WTC11 (cell line): Measurements from ENCODE around the gene TEDC2. TPM values are rescaled to one million over a fixed set of nuclear protein-coding genes. Genes with fewer than 3 reads are reported as not detected.

Experiments used
- ATAC-seq: fragments of 200-7000 bp; cut with Tn5 transposase; 2 replicates; pipeline ENCODE4 v1.10.0; 2021; ENCODE audit warnings: mild to moderate bottlenecking, moderate library complexity
- CTCF ChIA-PET: fragments of 300-600 bp; sonication (Branson Sonifier 250); formaldehyde crosslinking; loops from one replicate; lab custom pipeline; 2021; ENCODE audit warnings: antibody characterized with exemption; lab: Charles Lee
- POLR2A ChIA-PET: fragments of 350-600 bp; sonication (Branson Sonifier 250); formaldehyde crosslinking; loops from one replicate; lab custom pipeline; 2021; ENCODE audit warnings: antibody characterized with exemption; lab: Charles Lee
- DNase-seq: peaks from one replicate; pipeline ENCODE4 v3.0.0; 2021; ENCODE audit warnings: low spot score
- H3K27ac Mint-ChIP-seq: 2 replicates; pipeline ENCODE4 v1.8.0; 2021; ENCODE audit warnings: mixed read lengths
- H3K27me3 Mint-ChIP-seq: 2 replicates; pipeline ENCODE4 v1.8.0; 2021; ENCODE audit warnings: low read depth, mild to moderate bottlenecking, moderate library complexity, mixed read lengths
- H3K36me3 Mint-ChIP-seq: 2 replicates; pipeline ENCODE4 v1.8.0; 2021; ENCODE audit warnings: mixed read lengths
- H3K4me1 Mint-ChIP-seq: 2 replicates; pipeline ENCODE4 v1.8.0; 2022; ENCODE audit warnings: mixed read lengths
- H3K4me3 Mint-ChIP-seq: 2 replicates; pipeline ENCODE4 v1.8.0; 2021; ENCODE audit warnings: mild to moderate bottlenecking, moderate library complexity, mixed read lengths
- H3K9me3 Mint-ChIP-seq: 2 replicates; pipeline ENCODE4 v1.8.0; 2021; ENCODE audit warnings: mixed read lengths
- CREB1 ChIP-seq: sonication (generic); formaldehyde crosslinking; IDR thresholded peaks from 2 replicates; pipeline ENCODE4 v1.8.0; 2023; ENCODE audit warnings: mild to moderate bottlenecking, missing genetic modification reagents
- ELF4 ChIP-seq: sonication (generic); formaldehyde crosslinking; IDR thresholded peaks from 2 replicates; pipeline ENCODE4 v1.8.1; 2022; ENCODE audit warnings: low read depth, mild to moderate bottlenecking, moderate library complexity, missing genetic modification reagents
- EMX1 ChIP-seq: fragments of 250-450 bp; sonication (Bioruptor Pico); IDR thresholded peaks from 2 replicates; pipeline ENCODE4 v1.8.0; 2021; ENCODE audit warnings: mild to moderate bottlenecking
- ESRRA ChIP-seq: sonication (generic); formaldehyde crosslinking; IDR thresholded peaks from 2 replicates; pipeline ENCODE4 v1.8.1; 2022; ENCODE audit warnings: mild to moderate bottlenecking, missing genetic modification reagents, borderline replicate concordance
- FOXP1 ChIP-seq: sonication (generic); formaldehyde crosslinking; IDR thresholded peaks from 2 replicates; pipeline ENCODE4 v1.8.0; 2022; ENCODE audit warnings: missing genetic modification reagents, mild to moderate bottlenecking, moderate library complexity, borderline replicate concordance
- NR2C2 ChIP-seq: sonication (generic); formaldehyde crosslinking; IDR thresholded peaks from 2 replicates; pipeline ENCODE4 v1.8.0; 2022; ENCODE audit warnings: mild to moderate bottlenecking, missing genetic modification reagents
- NR3C1 ChIP-seq: sonication (generic); formaldehyde crosslinking; conservative IDR thresholded peaks from 2 replicates; pipeline ENCODE4 v1.8.1; 2023; ENCODE audit warnings: low read depth, mild to moderate bottlenecking, missing genetic modification reagents
- PRRX2 ChIP-seq: fragments of 250-450 bp; sonication (Bioruptor Pico); IDR thresholded peaks from 2 replicates; pipeline ENCODE4 v1.8.0; 2021; ENCODE audit warnings: mild to moderate bottlenecking
- RORB ChIP-seq: fragments of 250-450 bp; sonication (Bioruptor Pico); IDR thresholded peaks from 2 replicates; pipeline ENCODE4 v1.9.0; 2021; ENCODE audit warnings: mild to moderate bottlenecking
- ZNF138 ChIP-seq: sonication (generic); formaldehyde crosslinking; conservative IDR thresholded peaks from 2 replicates; pipeline ENCODE4 v1.8.1; 2022; ENCODE audit warnings: mild to moderate bottlenecking, moderate library complexity, missing genetic modification reagents
- ZNF232 ChIP-seq: sonication (generic); formaldehyde crosslinking; IDR thresholded peaks from 2 replicates; pipeline ENCODE4 v1.8.0; 2022; ENCODE audit warnings: mild to moderate bottlenecking, missing genetic modification reagents
- ZNF317 ChIP-seq: sonication (generic); formaldehyde crosslinking; IDR thresholded peaks from 2 replicates; pipeline ENCODE4 v1.8.1; 2023; ENCODE audit warnings: low read depth, mild to moderate bottlenecking, moderate library complexity, missing genetic modification reagents, borderline replicate concordance
- total RNA-seq: library from RNA; stranded (reverse); gene quantifications from 3 replicates; pipeline ENCODE4 v1.2.3, GENCODE V29; 2021
- TF ChIP-seq, protein P1 (sequence below): sonication (generic); formaldehyde crosslinking; IDR thresholded peaks from 2 replicates; pipeline ENCODE4 v1.8.1; 2023; ENCODE audit warnings: mild to moderate bottlenecking, missing genetic modification reagents
- TF ChIP-seq, protein P2 (sequence below): sonication (generic); formaldehyde crosslinking; IDR thresholded peaks from 2 replicates; pipeline ENCODE4 v1.8.0; 2023; ENCODE audit warnings: missing genetic modification reagents
- TF ChIP-seq, protein P3 (sequence below): fragments of 250-450 bp; sonication (Bioruptor Pico); IDR thresholded peaks from 2 replicates; pipeline ENCODE4 v1.9.0; 2021; ENCODE audit warnings: mild to moderate bottlenecking, borderline replicate concordance
- TF ChIP-seq, protein P4 (sequence below): sonication (generic); formaldehyde crosslinking; IDR thresholded peaks from 2 replicates; pipeline ENCODE4 v1.8.0; 2022; ENCODE audit warnings: mild to moderate bottlenecking, missing genetic modification reagents
- TF ChIP-seq, protein P5 (sequence below): fragments of 250-450 bp; sonication (Bioruptor Pico); IDR thresholded peaks from 2 replicates; pipeline ENCODE4 v2.1.2; 2022; ENCODE audit warnings: mild to moderate bottlenecking, moderate library complexity
- TF ChIP-seq, protein P6 (sequence below): sonication (generic); formaldehyde crosslinking; IDR thresholded peaks from 2 replicates; pipeline ENCODE4 v1.8.0; 2022; ENCODE audit warnings: mild to moderate bottlenecking, missing genetic modification reagents
- TF ChIP-seq, protein P7 (sequence below): fragments of 250-450 bp; sonication (Bioruptor Pico); IDR thresholded peaks from 2 replicates; pipeline ENCODE4 v1.9.0; 2021; ENCODE audit warnings: moderate library complexity, mild to moderate bottlenecking, inconsistent platforms, borderline replicate concordance

TEDC2 gene
- total RNA-seq, 1 experiment from 2014 or later, result 61.6 TPM

DNA sequence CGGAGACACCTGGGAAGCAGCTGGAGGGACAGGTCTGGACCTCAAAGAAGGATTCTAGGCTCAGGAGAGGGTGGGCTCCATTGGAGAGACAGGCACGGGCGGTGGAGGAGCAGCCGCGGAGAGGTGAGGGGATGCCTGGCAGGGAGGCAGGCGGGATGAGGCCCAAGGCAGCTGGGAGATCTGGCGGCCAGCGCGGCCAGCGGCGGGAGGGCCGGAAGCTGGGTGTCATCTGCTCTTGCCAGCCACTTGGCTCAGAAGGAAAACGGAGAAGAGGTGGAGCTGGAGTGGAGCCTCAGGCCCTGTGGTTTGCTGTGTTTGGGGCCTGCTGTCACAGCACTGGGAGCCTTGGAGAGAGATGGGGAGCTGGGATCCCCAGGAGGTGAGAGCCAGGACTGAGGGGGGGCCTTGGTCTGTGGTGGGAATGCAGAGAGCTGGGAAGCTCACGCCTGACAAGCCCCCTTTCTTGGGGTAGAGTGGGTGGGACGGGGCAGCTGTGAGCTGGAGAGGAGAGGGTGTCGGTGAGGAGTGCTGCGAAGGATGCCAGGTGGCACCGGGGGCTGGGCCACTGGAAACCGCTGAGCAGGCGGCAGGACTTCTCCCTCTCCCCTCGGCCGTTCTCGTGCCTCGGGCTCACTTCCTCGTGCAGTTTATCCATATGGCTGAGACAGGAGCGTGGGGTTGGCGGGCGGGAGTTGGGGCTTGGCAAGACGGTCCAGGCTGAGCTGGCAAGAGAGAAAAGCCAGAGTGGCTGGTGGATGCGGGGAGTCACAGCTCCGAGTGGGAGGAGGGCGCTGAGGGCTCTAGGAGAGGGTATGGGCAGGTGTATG lies 23.0 kb downstream of the TEDC2 start (continued):
- TF ChIP-seq, protein P1, sequence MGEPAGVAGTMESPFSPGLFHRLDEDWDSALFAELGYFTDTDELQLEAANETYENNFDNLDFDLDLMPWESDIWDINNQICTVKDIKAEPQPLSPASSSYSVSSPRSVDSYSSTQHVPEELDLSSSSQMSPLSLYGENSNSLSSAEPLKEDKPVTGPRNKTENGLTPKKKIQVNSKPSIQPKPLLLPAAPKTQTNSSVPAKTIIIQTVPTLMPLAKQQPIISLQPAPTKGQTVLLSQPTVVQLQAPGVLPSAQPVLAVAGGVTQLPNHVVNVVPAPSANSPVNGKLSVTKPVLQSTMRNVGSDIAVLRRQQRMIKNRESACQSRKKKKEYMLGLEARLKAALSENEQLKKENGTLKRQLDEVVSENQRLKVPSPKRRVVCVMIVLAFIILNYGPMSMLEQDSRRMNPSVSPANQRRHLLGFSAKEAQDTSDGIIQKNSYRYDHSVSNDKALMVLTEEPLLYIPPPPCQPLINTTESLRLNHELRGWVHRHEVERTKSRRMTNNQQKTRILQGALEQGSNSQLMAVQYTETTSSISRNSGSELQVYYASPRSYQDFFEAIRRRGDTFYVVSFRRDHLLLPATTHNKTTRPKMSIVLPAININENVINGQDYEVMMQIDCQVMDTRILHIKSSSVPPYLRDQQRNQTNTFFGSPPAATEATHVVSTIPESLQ (CRISPR knock-in tag), result no peak
- TF ChIP-seq, protein P2, sequence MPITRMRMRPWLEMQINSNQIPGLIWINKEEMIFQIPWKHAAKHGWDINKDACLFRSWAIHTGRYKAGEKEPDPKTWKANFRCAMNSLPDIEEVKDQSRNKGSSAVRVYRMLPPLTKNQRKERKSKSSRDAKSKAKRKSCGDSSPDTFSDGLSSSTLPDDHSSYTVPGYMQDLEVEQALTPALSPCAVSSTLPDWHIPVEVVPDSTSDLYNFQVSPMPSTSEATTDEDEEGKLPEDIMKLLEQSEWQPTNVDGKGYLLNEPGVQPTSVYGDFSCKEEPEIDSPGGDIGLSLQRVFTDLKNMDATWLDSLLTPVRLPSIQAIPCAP, result no peak

DNA sequence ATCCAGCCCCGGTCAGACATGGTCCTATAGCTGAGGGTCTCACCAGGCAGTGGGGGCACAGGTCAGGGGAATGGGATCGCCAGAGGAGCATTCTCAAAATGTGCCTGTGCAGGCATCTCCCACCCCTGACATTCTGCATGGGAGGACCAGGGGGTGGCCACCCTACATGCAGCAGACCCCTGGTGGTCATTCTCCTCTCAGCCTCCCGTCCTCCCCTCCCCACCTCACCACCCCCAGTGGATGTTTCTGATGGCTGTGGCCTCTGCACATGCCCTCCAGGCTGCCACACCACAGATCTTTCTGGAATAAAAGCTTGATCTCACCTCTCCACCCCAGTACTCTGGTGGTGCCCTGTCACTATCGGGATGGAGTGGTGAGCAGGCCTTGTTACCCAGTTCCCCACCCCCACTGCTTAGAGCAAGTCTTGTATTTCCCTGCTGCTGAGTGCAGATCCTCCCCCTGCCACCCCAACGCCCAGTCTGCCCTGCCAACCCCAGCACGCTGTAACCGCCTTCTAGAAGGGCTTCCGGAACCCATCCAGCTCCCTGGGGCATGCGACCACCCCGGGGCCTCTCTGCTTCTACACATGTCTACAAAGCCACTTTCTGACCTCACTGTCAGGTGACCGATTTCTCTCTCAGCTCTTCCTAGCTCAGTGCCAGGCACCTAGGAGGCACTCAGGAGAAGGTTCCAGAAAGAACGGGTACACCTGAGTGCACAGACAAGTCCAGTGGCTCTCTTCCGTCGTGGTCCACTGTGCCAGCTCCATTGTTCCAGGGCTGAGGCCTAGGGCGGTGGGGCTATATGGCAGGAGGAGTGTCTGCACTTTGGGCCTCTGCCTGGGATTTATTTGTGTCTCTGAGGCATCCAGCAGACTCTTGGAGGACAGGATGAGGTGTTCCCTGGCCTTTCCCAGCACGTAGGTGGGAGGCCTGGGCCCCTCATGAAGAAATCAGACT lies 24.3 kb downstream of the TEDC2 start:
- no peaks in the 10 kb centered on the region for H3K9me3 Mint-ChIP-seq
- CTCF ChIA-PET, result interaction anchor here (2.4 kb wide), 1 partner anchor 17 kb away, joined by 19 read pairs; no protein-coding TSS in a partner anchor
- 0 out of 2 replicates have a peak, but pooled peaks cover 4% of the 10 kb centered on the region for H3K4me1 Mint-ChIP-seq
- no peaks in the 10 kb centered on the region; the same call in 1 of the 2 replicates for H3K27me3 Mint-ChIP-seq
- H3K36me3 Mint-ChIP-seq, result no peaks in the 10 kb centered on the region
- ATAC-seq, result no peak
- POLR2A ChIA-PET, result interaction anchor here (1.2 kb wide), 1 partner anchor 15 kb away, joined by 3 read pairs; no protein-coding TSS in a partner anchor
- peak overlapping the region; percentile 57 for H3K27ac Mint-ChIP-seq
- H3K4me3 Mint-ChIP-seq, result no peak overlapping the region
- TF ChIP-seq, protein P2, result no peak
- TF ChIP-seq ESRRA, result no peak
- TF ChIP-seq ZNF138, result no peak
- TF ChIP-seq, protein P3, sequence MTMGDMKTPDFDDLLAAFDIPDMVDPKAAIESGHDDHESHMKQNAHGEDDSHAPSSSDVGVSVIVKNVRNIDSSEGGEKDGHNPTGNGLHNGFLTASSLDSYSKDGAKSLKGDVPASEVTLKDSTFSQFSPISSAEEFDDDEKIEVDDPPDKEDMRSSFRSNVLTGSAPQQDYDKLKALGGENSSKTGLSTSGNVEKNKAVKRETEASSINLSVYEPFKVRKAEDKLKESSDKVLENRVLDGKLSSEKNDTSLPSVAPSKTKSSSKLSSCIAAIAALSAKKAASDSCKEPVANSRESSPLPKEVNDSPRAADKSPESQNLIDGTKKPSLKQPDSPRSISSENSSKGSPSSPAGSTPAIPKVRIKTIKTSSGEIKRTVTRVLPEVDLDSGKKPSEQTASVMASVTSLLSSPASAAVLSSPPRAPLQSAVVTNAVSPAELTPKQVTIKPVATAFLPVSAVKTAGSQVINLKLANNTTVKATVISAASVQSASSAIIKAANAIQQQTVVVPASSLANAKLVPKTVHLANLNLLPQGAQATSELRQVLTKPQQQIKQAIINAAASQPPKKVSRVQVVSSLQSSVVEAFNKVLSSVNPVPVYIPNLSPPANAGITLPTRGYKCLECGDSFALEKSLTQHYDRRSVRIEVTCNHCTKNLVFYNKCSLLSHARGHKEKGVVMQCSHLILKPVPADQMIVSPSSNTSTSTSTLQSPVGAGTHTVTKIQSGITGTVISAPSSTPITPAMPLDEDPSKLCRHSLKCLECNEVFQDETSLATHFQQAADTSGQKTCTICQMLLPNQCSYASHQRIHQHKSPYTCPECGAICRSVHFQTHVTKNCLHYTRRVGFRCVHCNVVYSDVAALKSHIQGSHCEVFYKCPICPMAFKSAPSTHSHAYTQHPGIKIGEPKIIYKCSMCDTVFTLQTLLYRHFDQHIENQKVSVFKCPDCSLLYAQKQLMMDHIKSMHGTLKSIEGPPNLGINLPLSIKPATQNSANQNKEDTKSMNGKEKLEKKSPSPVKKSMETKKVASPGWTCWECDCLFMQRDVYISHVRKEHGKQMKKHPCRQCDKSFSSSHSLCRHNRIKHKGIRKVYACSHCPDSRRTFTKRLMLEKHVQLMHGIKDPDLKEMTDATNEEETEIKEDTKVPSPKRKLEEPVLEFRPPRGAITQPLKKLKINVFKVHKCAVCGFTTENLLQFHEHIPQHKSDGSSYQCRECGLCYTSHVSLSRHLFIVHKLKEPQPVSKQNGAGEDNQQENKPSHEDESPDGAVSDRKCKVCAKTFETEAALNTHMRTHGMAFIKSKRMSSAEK (CRISPR knock-in tag), result no peak
- TF ChIP-seq, protein P4, sequence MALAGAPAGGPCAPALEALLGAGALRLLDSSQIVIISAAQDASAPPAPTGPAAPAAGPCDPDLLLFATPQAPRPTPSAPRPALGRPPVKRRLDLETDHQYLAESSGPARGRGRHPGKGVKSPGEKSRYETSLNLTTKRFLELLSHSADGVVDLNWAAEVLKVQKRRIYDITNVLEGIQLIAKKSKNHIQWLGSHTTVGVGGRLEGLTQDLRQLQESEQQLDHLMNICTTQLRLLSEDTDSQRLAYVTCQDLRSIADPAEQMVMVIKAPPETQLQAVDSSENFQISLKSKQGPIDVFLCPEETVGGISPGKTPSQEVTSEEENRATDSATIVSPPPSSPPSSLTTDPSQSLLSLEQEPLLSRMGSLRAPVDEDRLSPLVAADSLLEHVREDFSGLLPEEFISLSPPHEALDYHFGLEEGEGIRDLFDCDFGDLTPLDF (CRISPR knock-in tag), result no peak
- TF ChIP-seq, protein P5, sequence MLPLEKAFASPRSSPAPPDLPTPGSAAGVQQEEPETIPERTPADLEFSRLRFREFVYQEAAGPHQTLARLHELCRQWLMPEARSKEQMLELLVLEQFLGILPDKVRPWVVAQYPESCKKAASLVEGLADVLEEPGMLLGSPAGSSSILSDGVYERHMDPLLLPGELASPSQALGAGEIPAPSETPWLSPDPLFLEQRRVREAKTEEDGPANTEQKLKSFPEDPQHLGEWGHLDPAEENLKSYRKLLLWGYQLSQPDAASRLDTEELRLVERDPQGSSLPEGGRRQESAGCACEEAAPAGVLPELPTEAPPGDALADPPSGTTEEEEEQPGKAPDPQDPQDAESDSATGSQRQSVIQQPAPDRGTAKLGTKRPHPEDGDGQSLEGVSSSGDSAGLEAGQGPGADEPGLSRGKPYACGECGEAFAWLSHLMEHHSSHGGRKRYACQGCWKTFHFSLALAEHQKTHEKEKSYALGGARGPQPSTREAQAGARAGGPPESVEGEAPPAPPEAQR, result no peak
- TF ChIP-seq EMX1 (CRISPR knock-in tag), result no peak
- no peak for TF ChIP-seq NR2C2 (CRISPR knock-in tag)
- no peak for TF ChIP-seq ZNF232 (CRISPR knock-in tag)
- TF ChIP-seq, protein P6, sequence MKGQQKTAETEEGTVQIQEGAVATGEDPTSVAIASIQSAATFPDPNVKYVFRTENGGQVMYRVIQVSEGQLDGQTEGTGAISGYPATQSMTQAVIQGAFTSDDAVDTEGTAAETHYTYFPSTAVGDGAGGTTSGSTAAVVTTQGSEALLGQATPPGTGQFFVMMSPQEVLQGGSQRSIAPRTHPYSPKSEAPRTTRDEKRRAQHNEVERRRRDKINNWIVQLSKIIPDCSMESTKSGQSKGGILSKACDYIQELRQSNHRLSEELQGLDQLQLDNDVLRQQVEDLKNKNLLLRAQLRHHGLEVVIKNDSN (CRISPR knock-in tag), result no peak
- TF ChIP-seq, protein P7, sequence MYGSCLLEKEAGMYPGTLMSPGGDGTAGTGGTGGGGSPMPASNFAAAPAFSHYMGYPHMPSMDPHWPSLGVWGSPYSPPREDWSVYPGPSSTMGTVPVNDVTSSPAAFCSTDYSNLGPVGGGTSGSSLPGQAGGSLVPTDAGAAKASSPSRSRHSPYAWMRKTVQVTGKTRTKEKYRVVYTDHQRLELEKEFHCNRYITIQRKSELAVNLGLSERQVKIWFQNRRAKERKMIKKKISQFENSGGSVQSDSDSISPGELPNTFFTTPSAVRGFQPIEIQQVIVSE (CRISPR knock-in tag), result no peak
- TF ChIP-seq ZNF317 (CRISPR knock-in tag), result no peak
- no peak for TF ChIP-seq FOXP1 (CRISPR knock-in tag)
- no peak for TF ChIP-seq CREB1 (CRISPR knock-in tag)
- TF ChIP-seq RORB, result no peak
- no peak for TF ChIP-seq PRRX2 (CRISPR knock-in tag)
- TF ChIP-seq NR3C1 (CRISPR knock-in tag), result no peak
- TF ChIP-seq ELF4 (CRISPR knock-in tag), result no peak
- DNase-seq, result no peak
